Stimulated activated CD8-positive, alpha-beta memory T cell treated with anti-CD3 and anti-CD28 coated beads, Interleukin-4, amount 100 ng/mL, for 48 hours (primary cell): ENCODE results near the gene BCAS3.

ENCODE experiments used
- DNase-seq: peaks from one replicate; pipeline ENCODE4 v3.0.0-alpha.2; 2020

BCAS3 gene

DNA sequence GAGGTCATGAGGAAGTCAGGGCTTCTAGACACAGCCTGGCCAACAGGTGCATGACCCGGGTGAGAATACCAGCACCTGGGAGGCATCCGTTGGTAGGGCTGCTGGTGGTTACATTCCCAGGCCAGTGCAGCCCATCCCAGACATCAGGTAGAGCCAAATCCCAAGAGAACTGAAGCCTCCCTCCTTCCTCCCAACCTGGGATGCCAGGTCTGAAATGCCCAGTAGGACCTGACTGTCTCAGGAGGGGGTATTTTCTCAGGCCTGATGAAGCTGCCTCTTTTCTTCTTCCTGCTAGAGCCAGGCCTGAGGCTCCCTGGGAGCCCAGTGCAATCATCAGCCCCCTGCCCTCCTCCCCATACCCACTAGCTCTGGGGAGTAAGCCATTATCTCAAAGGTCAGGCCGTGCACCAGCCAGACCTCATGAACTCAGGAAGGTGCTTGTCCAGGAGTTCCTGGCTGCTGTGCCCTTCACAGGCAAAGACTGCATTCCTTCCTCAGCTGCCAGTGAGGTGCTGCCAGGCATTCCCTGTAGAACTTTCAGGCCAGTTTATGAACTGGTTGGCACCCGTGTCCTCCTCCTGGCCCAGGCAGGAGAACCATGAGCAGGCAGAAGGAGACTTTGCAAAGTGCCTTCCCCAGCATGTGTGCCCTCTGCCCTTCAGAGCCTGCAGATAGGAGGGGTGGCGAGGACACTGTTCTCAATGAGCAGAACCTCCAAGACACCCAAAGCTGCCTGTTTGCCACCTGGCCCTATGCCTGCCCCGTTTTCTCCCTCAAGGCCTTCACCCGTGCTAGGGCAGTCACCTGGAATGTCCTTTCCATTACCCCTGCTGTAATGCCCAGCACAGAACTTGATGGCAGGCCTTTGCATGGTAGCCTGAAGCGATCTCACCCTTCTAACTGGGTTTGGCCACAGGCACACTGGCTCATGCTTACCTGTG is 729.6 kb downstream of the BCAS3 start:
- no peak for DNase-seq

DNA sequence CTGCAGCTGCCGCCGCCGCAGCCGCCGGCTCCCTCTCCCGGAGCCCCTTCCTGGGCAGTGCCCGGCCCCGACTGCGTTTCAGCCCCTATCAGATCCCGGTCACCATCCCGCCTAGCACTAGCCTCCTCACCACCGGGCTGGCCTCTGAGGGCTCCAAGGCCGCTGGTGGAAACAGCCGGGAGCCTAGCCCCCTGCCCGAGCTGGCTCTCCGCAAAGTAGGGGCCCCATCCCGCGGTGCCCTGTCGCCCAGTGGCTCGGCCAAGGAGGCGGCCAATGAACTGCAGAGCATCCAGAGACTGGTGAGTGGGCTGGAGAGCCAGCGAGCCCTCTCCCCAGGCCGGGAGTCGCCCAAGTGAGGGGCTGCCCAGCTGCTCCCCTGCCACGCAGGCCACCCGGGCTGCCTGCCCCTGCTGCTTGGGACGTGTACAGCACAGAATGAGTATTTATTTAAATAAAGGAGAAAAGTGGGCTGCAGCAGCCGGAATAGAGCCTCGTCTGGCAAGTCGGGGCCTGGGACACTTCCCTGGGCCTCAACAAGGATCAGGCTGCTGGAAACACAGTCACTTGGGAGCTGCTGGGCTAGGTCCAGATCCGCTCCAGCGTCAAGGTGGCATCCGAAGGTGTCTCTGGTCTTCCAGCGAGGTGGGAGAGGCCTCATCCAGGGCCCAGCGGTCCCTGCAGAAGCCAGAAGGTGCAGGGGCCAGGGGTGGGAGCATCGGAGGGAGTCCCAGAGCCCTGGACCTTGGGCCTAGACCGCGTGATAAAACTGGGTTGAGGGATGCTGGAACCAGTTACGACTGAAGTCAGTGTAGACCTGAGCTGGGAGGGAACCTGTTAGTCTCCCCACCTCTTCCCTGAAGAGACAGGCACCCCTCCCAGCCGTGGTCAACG is 730.7 kb downstream of the BCAS3 start:
- DNase-seq, result peak; percentile 26

DNA sequence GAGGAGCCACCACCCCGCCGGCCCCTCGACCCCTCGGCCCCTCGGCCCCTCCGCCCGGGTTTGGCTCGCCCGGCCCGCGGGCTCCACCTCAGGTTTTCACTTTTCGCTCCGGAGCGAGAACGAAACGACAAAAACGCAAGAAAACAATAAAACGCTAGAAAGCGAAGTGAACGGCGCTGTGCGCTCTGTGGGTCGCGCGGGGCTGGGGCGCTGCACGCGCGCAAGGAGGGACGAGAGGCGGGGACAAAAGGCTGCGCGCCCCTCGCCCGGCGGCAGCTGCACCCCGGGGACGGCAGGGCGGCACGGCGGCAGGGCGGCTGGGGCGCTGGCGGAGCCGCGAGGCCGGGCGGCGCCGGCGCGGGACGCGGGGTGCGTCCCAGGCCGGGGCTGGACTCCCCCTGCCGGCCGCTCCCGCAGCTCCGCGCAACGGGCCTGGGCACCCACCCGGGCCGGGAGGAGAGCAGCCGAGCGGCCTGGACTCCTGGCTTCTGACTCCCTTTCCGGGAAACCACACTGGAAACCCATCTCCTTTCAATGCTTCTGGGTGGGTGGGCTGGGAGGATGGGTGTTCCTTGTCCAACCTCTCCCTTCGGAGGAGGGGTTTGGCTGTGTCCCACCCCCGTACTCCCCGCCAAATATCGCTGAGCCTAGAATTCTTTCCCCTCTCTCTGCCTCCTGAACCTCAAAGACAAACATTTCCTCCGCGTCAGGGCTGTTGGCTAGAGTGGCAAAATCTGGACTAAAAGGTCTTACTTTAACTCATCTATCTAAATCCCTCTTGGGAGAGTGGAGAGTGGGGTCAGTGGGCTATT is 731.9 kb downstream of the BCAS3 start:
- peak; percentile 60 for DNase-seq

DNA sequence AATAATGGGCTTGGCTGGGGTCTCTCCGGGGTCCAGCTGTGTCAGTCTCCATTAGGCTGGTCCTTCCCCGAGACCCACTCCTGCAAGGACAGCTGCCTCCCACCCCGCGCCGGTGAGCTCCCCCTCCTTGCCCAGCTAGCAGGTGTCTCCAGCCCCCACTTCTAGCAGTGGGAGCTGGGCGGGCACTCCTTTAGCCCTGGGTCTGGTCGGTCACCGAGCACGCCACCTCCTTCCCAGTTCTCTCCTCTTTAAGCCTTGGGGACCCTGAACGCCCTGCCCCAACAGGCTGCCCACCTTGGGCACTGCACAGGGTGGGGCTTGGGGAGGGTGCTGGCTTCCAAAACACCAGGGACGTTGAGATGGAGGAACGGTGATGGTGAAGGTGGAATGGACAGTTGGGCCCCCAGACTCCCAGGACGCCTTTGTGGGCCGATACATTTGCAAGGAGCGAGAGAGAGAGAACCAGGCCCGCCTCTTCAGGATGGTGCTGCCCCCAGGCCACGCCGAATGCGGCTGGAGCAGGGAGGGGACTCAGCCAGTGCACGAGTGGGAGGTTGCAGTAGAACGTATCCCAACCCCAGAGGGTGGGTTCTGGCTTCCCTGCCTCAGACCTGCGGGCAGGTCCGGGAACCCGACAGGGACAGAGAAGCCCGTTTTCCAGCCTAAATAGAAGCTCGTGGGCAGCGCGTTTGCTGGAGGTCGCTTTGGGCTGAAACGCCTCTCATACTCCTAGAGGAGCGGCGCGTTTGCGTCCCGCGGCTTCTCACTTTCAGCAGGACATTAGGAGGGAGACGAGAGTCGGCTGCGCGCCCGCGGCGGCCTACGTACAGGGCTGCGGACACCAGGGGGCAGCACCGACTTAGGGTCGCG is 732.7 kb downstream of the BCAS3 start:
- DNase-seq, result peak; percentile 86

DNA sequence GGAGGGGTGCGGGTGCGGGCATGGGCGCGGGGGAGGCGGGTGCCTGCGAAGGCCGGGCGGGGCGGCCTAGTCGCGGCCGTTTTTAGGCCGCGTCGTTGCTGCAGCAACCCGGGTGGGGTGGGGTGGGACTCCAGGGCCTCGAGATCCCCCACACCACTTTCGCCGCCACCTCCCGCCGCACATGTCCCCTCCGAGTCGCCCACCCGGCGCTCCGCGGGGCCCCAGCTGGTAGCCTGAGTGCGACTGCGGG is 733.3 kb downstream of the BCAS3 start:
- no peak for DNase-seq

- DNase-seq, result peak; percentile 46
Observed at GRCh38 chr17:61411261-61412142, 733.9 kb downstream of the BCAS3 start.

GRCh38 chr17:61412143-61412859 is 734.6 kb downstream of the BCAS3 start:
- DNase-seq, result peak; percentile 86

- no peak for DNase-seq
Observed at GRCh38 chr17:61412860-61413660, 735.4 kb downstream of the BCAS3 start.

DNA sequence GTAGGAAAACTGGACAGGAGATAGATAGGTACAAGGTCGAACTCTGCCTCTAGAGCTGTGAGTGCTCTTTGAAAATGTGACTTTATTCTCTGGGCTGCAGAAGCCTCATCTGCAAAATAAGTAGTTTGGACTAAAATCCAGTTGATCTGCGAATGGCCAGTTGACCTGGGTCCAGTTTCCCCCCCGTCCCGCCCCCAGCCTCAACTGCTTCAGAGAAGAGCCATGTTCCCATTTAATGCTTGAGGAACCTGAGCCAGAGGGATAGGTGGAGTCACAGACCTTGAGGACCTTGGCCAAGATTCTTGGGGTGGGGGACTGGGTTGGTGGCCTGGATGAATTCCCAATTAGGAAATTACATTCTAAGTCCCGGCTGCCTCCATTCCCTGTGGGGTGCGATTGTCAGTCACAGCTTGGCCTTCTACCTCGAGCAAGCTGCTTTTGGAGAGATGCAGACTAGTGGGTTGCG is 736.0 kb downstream of the BCAS3 start:
- DNase-seq, result no peak

- DNase-seq, result no peak
Observed at GRCh38 chr17:61414141-61414935, 736.7 kb downstream of the BCAS3 start.

GRCh38 chr17:61414936-61415251 is 737.2 kb downstream of the BCAS3 start:
- DNase-seq, result no peak

DNA sequence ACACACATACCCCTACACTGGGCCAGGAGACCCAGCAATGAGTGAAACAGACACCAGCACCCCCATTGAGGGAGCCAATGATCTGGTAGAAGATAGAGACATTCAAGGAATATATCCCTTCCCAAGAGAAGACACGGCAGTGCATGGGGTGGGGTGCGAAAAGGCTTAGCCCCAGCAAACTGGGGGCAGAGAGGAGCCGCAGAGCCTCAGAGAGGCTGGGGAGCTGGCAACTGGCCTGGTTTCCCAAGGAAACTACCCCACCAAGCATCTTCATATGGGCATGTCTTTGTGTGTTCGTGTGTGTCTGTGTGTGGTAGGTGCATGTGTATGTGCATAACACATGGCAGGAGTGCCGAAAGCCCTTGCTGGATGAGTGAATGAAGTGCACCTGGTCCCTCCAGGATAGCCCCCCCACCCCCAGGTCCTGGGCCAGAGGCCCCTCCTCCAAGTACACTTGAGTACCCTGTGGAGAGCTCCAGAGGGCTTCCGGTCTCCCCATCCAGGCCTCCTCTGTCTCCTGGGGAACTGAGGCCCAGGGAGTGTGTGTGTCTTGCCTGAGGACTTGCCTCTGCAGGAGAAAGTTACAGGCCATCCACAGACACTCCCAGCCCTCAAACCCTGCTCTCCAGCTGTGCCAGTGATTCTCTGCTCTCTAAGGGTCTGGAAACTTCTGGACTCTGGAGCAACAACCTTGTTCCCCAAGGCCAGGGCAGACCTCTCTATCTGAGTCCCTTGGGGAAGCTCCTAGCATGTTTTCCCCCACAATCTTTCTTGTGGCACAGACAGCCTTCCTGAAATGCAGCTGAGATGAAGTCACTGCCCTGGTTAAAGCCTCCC is 737.9 kb downstream of the BCAS3 start:
- DNase-seq, result no peak

GRCh38 chr17:61416211-61416539 is 738.5 kb downstream of the BCAS3 start:
- DNase-seq, result no peak

DNA sequence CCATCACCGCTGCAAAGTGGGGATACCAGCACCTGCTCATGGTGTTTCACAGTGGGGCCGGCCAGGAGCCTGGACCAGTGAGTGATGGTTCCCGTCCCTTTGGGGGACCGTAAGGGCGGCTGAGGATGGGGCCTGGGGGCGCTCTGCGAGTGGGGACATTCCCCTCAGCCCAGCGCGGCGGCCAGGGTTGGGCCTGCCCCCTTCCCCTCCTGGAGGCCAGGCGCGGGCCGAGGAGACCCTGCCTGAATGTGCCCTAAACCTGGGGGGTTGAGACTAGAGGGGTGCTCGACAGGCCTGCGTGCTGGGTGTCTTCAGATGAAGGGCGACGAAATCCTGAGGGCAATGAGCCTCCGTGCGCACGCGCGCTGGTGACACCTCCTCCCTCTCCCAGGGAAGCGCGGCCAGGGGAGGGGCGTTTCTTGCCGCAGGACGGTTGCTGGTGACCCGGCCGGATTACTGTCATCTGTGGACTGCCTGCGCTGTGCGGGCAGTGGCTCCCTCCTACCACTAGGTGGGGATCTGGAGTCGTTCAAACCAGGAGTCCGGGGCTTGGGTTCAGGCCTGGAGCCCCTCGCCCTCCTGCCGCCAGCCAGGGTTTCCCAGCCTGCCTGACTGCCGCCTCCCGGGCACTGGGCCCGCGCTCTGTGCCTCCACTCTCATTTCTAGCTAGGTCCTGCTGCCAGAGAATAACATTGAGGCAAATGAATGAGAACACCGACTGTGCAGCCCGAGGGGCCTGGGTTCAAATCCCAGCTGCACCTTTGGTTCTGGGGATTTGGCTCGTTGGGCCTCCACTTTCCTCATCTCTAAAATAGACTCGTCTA is 739.1 kb downstream of the BCAS3 start:
- DNase-seq, result peak; percentile 82

DNA sequence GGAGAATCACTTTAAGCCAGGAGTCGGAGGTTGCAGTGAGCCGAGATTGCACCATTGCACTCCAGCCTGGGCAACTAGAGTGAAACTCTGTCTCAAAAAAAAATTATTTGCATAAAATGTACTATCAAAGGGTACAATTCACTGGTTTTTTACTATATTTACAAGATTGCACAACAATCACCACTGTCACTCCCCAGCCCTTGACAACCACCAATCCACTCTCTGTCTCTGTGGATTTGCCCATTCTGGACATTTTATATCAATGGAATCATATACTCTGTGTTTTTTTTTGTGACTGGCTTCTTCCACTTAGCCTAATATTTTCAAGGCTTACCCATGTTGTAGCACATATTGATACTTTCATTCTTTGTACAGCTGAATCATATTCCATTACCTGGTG is 740.8 kb downstream of the BCAS3 start:
- no peak for DNase-seq

DNA sequence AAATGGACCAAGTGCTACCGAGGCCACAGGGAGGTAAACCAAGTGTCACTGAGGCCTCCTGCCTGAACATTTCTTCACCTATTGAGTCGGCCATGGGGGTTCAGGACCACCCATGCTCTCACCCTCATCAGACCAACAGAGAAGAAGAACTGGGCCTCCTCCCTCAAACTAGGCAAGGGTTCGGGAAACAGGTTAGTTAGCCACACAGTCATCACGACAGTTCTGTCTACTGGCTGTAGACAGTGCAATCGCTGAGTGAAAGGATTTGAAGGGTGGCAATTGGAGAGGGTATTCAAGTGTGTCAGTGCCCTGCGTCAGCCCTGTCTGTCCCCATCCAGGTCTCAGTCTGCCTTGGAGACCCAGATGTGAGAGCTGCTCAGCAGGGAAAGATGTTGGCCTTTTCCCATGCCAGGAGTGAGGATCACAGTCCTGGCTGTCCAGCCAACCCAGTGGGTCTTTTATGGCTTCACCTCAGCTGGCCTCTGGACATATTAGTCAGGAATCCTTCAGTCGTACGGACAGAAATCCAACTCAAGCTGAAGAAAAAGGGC is 741.9 kb downstream of the BCAS3 start:
- no peak for DNase-seq

- DNase-seq, result no peak
Observed at GRCh38 chr17:61420052-61420451, 742.4 kb downstream of the BCAS3 start.
